ENCODE data around the gene MMP14. TPM values are rescaled to one million over a fixed set of nuclear protein-coding genes. Genes with fewer than 3 reads are reported as not detected.

Gene MMP14
- total and polyA plus RNA-seq, 2 of the 8 experiments (the other 6 are each of a cell fraction or from before 2014, with no cell fraction given) = 58.2 to 86.8 TPM

GRCh38 chr14:22888662-22889061 is 52.3 kb downstream of the MMP14 start (continued):
- no peak for TF ChIP-seq TEAD4 (IDR thresholded peaks at IDR 0.05; ENCODE audit: low read depth, low read length)
- TF ChIP-seq E2F6 (IDR thresholded peaks at IDR 0.05) = no peak
- no peak for TF ChIP-seq BACH1 (IDR thresholded peaks at IDR 0.05; ENCODE audit: low read length)
- TF ChIP-seq SP2 (IDR thresholded peaks at IDR 0.05; ENCODE audit: low read length) = no peak

All from H1 (cell line).